CD14-positive monocyte (primary cell): ENCODE data around the gene KBTBD3. TPM values are rescaled to one million over a fixed set of nuclear protein-coding genes. Genes with fewer than 3 reads are reported as not detected.

Source experiments
- DNase-seq, 3 donors: peaks; one replicate each; pipeline ENCODE4 v3.0.0-alpha.2; 2011 to 2022
- H2AFZ ChIP-seq: 2 replicates; pipeline ENCODE4 v1.6.0; 2012; ENCODE audit warnings: mild to moderate bottlenecking, low read depth, low read length, inconsistent platforms; ENCODE audit not compliant: insufficient read depth, poor library complexity, severe bottlenecking
- H3K27ac ChIP-seq, 2 donors: 1 replicate in 1 of 2; 2 replicates in 1 of 2; pipeline ENCODE4 v1.5.1; 2012 to 2013; ENCODE audit warnings: low read length in 2 of 2, control low read depth in 1 of 2, inconsistent platforms in 1 of 2, low read depth in 1 of 2, mild to moderate bottlenecking in 1 of 2
- H3K27me3 ChIP-seq, 2 donors: one replicate each; pipeline versions ENCODE4 v1.6.0 to v1.6.1; 2011 to 2013; ENCODE audit warnings: low read length in 2 of 2; ENCODE audit not compliant: control insufficient read depth in 2 of 2, insufficient read depth in 2 of 2
- H3K36me3 ChIP-seq, 2 donors: replicated peaks in 1 of 2; 1 replicate in 1 of 2; 2 replicates in 1 of 2; pipeline versions ENCODE4 v1.5.1 to v1.6.1; 2012 to 2013; ENCODE audit warnings: low read length in 2 of 2, control low read depth in 1 of 2, inconsistent platforms in 1 of 2, mild to moderate bottlenecking in 1 of 2; ENCODE audit not compliant: insufficient read depth in 2 of 2, control insufficient read depth in 1 of 2
- H3K4me1 ChIP-seq, 2 donors: 1 replicate in 1 of 2; 2 replicates in 1 of 2; pipeline versions ENCODE4 v1.5.1 to v1.6.1; 2012 to 2013; ENCODE audit warnings: low read length in 2 of 2, control low read depth in 1 of 2, inconsistent platforms in 1 of 2, mild to moderate bottlenecking in 1 of 2, moderate library complexity in 1 of 2; ENCODE audit not compliant: insufficient read depth in 2 of 2, control insufficient read depth in 1 of 2
- H3K4me2 ChIP-seq: replicated peaks from 2 replicates; pipeline ENCODE3; 2012; ENCODE audit warnings: low read length, moderate library complexity, mild to moderate bottlenecking; ENCODE audit not compliant: poor library complexity, severe bottlenecking; ENCODE audit errors: extremely low read depth
- H3K4me3 ChIP-seq, 3 experiments: fragments of 200-600 bp in 1 of 3; sonication (generic) in 1 of 3; replicated peaks in 1 of 3; 1 replicate in 2 of 3; 2 replicates in 1 of 3; pipeline ENCODE4 v1.5.1; 2011 to 2013; ENCODE audit warnings: low read length in 3 of 3, mild to moderate bottlenecking in 3 of 3, control low read depth in 2 of 3, low read depth in 2 of 3, inconsistent platforms in 1 of 3, moderate library complexity in 1 of 3
- H3K79me2 ChIP-seq: 2 replicates; pipeline ENCODE4 v1.6.0; 2012; ENCODE audit warnings: mild to moderate bottlenecking, control low read depth, inconsistent platforms, low read length, moderate library complexity; ENCODE audit not compliant: insufficient read depth
- H3K9ac ChIP-seq: 2 replicates; pipeline ENCODE4 v1.6.0; 2017; ENCODE audit warnings: low read length, mild to moderate bottlenecking; ENCODE audit not compliant: insufficient read depth, poor library complexity, severe bottlenecking
- H3K9me3 ChIP-seq, 2 donors: replicated peaks in 1 of 2; 1 replicate in 1 of 2; 2 replicates in 1 of 2; pipeline versions ENCODE4 v1.5.1 to v1.6.1; 2012 to 2013; ENCODE audit warnings: low read length in 2 of 2, control low read depth in 1 of 2; ENCODE audit not compliant: control insufficient read depth in 1 of 2, insufficient read depth in 1 of 2
- H4K20me1 ChIP-seq: 2 replicates; pipeline ENCODE4 v1.6.0; 2012; ENCODE audit warnings: mild to moderate bottlenecking, low read length, control low read depth, moderate library complexity; ENCODE audit not compliant: insufficient read depth
- H3K27ac Mint-ChIP-seq, 7 donors: one replicate each; pipeline ENCODE4 v1.8.0; 2020; ENCODE audit warnings: mild to moderate bottlenecking in 7 of 7, mixed read lengths in 7 of 7, moderate library complexity in 6 of 7, inconsistent platforms in 2 of 7
- H3K27me3 Mint-ChIP-seq, 3 donors: one replicate each; pipeline ENCODE4 v1.8.0; 2021 to 2022; ENCODE audit warnings: low read depth in 3 of 3, mild to moderate bottlenecking in 3 of 3, mixed read lengths in 3 of 3, moderate library complexity in 3 of 3, inconsistent platforms in 1 of 3
- H3K36me3 Mint-ChIP-seq, 2 donors: one replicate each; pipeline ENCODE4 v1.8.0; 2020; ENCODE audit warnings: mixed read lengths in 2 of 2, inconsistent platforms in 1 of 2, mild to moderate bottlenecking in 1 of 2
- H3K4me1 Mint-ChIP-seq: one replicate; pipeline ENCODE4 v1.8.0; 2020; ENCODE audit warnings: mild to moderate bottlenecking, mixed read lengths
- H3K4me3 Mint-ChIP-seq, 2 donors: one replicate each; pipeline ENCODE4 v1.8.0; 2020; ENCODE audit warnings: mild to moderate bottlenecking in 2 of 2, mixed read lengths in 2 of 2, moderate library complexity in 1 of 2
- H3K9me3 Mint-ChIP-seq, 7 donors: one replicate each; pipeline ENCODE4 v1.8.0; 2020 to 2022; ENCODE audit warnings: mixed read lengths in 7 of 7, mild to moderate bottlenecking in 6 of 7, moderate library complexity in 6 of 7, inconsistent platforms in 2 of 7
- CTCF ChIP-seq: fragments of 200-600 bp; IDR thresholded peaks from one replicate; pipeline ENCODE4 v1.8.0; 2022; ENCODE audit warnings: antibody characterized with exemption, mild to moderate bottlenecking
- WGBS: methylation state at CpG from one replicate; pipeline ENCODE4 v1.1.5; 2013; ENCODE audit warnings: missing lambda C conversion rate; ENCODE audit not compliant: insufficient coverage; 5-methylcytosine and 5-hydroxymethylcytosine counted together
- intact Hi-C, 2 donors: fragments of 100-400 bp; cut with micrococcal nuclease; formaldehyde crosslinking; loops; one replicate each; pipeline versions ENCODE4 v1.15.0 to v1.15.1; 2023
- polyA plus RNA-seq, 3 donors: library from polyadenylated mRNA; depleted of rRNA in 1 of 3; unstranded in 2 of 3; stranded (reverse) in 1 of 3; fragments of 300-500 nt in 2 of 3; fragments of >200 nt in 1 of 3; fragmentation: Illumina TruSeq in 2 of 3; gene quantifications; 1 replicate in 2 of 3; 2 replicates in 1 of 3; pipeline ENCODE4 v1.2.3, GENCODE V29; 2012 to 2021

KBTBD3 gene
- polyA plus RNA-seq, 3 donors = 1.5 to 5.9 (median 2.6) TPM

- peaks cover 23 to 39% (median 25%) of the 10 kb centered on the region in 7 donors for H3K9me3 Mint-ChIP-seq
- WGBS = 100% methylated on average over 1 of the region's 4 CpGs
- H3K27me3 ChIP-seq = no peaks in the 10 kb centered on the region
These were observed 75.7 kb downstream of the KBTBD3 start for GRCh38 chr11:106001304-106002012.

More at GRCh38 chr11:106001304-106002012, 75.7 kb downstream of the KBTBD3 start:
- Histone ChIP-seq H2AFZ (no peak overlapping the region), H3K36me3 (peaks cover 5 to 33% of the 10 kb centered on the region in 2 donors), H4K20me1 (no peaks in the 10 kb centered on the region), H3K4me3 (no peak overlapping the region), H3K4me1 (no peaks in the 10 kb centered on the region), H3K9ac (no peak overlapping the region), H3K4me2 (no peak overlapping the region), H3K27ac (no peak overlapping the region), H3K79me2 (no peaks in the 10 kb centered on the region), H3K9me3 (peaks cover 23 to 25% of the 10 kb centered on the region in 2 donors)
- intact Hi-C loops = no loop called here
- Mint-ChIP-seq H3K27me3 (peaks cover 0 to 1% (median 0%) of the 10 kb centered on the region in 3 donors), H3K36me3 (peaks cover 31 to 39% of the 10 kb centered on the region in 2 donors), H3K4me1 (no peaks in the 10 kb centered on the region), H3K27ac (no peak overlapping the region), H3K4me3 (no peak overlapping the region)
- TF ChIP-seq CTCF = no peak
- DNase-seq = no peak

Other genes with a start within 250 kb of the KBTBD3 start
- gene MSANTD4, start 55.1 kb downstream of the KBTBD3 start, polyA plus RNA-seq = 1 to 10 TPM; 1.8 to 2.5 (median 2.1) TPM
- 10 to 100 TPM in 2 of 3 donors, 1 to 10 TPM in 1; 7.6 to 47.3 (median 27.3) TPM for gene AASDHPPT, start 315 bp upstream of the KBTBD3 start, polyA plus RNA-seq